H1 (cell line): ENCODE measurements around the gene TNN. TPM values are rescaled to one million over a fixed set of nuclear protein-coding genes. Genes with fewer than 3 reads are reported as not detected.

Source experiments
- CTCF ChIA-PET: fragments of 300-600 bp; sonication (Branson Sonifier 250); formaldehyde crosslinking; loops from one replicate; lab custom pipeline; 2021; ENCODE audit not compliant: partially characterized antibody; lab: Charles Lee
- POLR2A ChIA-PET: fragments of 300-600 bp; sonication (Branson Sonifier 250); formaldehyde crosslinking; loops from one replicate; lab custom pipeline; 2021; ENCODE audit warnings: inconsistent platforms; ENCODE audit not compliant: partially characterized antibody; lab: Charles Lee
- DNase-seq, 2 experiments: peaks; one replicate each; pipeline versions ENCODE4 v3.0.0 to v3.0.0-alpha.2; 2010 to 2022; ENCODE audit warnings: low spot score in 2 of 2, low read depth in 1 of 2, mixed read lengths in 1 of 2
- FAIRE-seq: peaks from 2 replicates; lab custom pipeline; 2011; peaks lifted over from hg19 to GRCh38; lab: Jason Lieb, UNC
- H2AFZ ChIP-seq: 2 replicates; pipeline ENCODE4 v1.8.1; 2012; ENCODE audit warnings: low read length, inconsistent platforms
- H2AK5ac ChIP-seq: 2 replicates; pipeline ENCODE4 v1.6.1; 2013; ENCODE audit warnings: low read depth, low read length
- H2BK120ac ChIP-seq: replicated peaks from 2 replicates; pipeline ENCODE3; 2013; ENCODE audit warnings: low read depth, low read length, inconsistent platforms
- H2BK12ac ChIP-seq: 2 replicates; pipeline ENCODE4 v1.6.1; 2013; ENCODE audit warnings: low read depth, low read length
- H2BK15ac ChIP-seq: 2 replicates; pipeline ENCODE4 v1.6.1; 2013; ENCODE audit warnings: low read length
- H2BK20ac ChIP-seq: 2 replicates; pipeline ENCODE4 v1.6.1; 2013; ENCODE audit warnings: low read length
- H2BK5ac ChIP-seq: 2 replicates; pipeline ENCODE4 v1.6.1; 2013; ENCODE audit warnings: low read depth, low read length
- H3K14ac ChIP-seq: 2 replicates; pipeline ENCODE4 v1.6.1; 2013; ENCODE audit warnings: inconsistent platforms; ENCODE audit not compliant: insufficient read length
- H3K18ac ChIP-seq: 2 replicates; pipeline ENCODE4 v1.6.1; 2013; ENCODE audit warnings: low read length; ENCODE audit errors: extremely low read depth
- H3K23ac ChIP-seq: 2 replicates; pipeline ENCODE4 v1.6.1; 2013; ENCODE audit warnings: inconsistent platforms; ENCODE audit not compliant: insufficient read length
- H3K23me2 ChIP-seq: 2 replicates; pipeline ENCODE4 v1.6.1; 2013; ENCODE audit warnings: low read depth, low read length
- H3K27ac ChIP-seq: 2 replicates; pipeline ENCODE4 v1.6.1; 2011; ENCODE audit warnings: low read depth, low read length, inconsistent platforms
- H3K27me3 ChIP-seq, 4 experiments: replicated peaks in 1 of 4; 1 replicate in 1 of 4; 2 replicates in 3 of 4; pipeline versions ENCODE4 v1.6.1 to v1.8.1; 2011 to 2013; ENCODE audit warnings: low read length in 3 of 4, mild to moderate bottlenecking in 3 of 4, inconsistent platforms in 2 of 4, mixed read lengths in 2 of 4, moderate library complexity in 1 of 4; ENCODE audit not compliant: control insufficient read depth in 3 of 4, insufficient read depth in 3 of 4; ENCODE audit errors: extremely low read depth in 1 of 4
- H3K36me3 ChIP-seq, 4 experiments: 2 replicates each; pipeline versions ENCODE4 v1.6.1 to v1.8.1; 2011 to 2013; ENCODE audit warnings: mild to moderate bottlenecking in 4 of 4, low read length in 3 of 4, moderate library complexity in 2 of 4, control low read depth in 1 of 4, inconsistent platforms in 1 of 4; ENCODE audit not compliant: insufficient read depth in 4 of 4, control insufficient read depth in 2 of 4
- H3K4ac ChIP-seq: replicated peaks from 2 replicates; pipeline ENCODE3; 2013; ENCODE audit warnings: low read length, low read depth, mixed read lengths, inconsistent platforms; ENCODE audit not compliant: insufficient read length
- H3K4me1 ChIP-seq, 4 experiments: replicated peaks in 1 of 4; 1 replicate in 1 of 4; 2 replicates in 3 of 4; pipeline versions ENCODE4 v1.6.1 to v1.8.1; 2011 to 2013; ENCODE audit warnings: low read length in 3 of 4, inconsistent platforms in 2 of 4, mixed read lengths in 1 of 4; ENCODE audit not compliant: insufficient read depth in 4 of 4, control insufficient read depth in 3 of 4
- H3K4me2 ChIP-seq, 2 experiments: 2 replicates each; pipeline versions ENCODE4 v1.6.1 to v1.8.1; 2011 to 2013; ENCODE audit warnings: low read depth in 2 of 2, low read length in 2 of 2, control low read depth in 1 of 2, inconsistent platforms in 1 of 2, mild to moderate bottlenecking in 1 of 2; ENCODE audit not compliant: insufficient read depth in 1 of 2
- H3K4me3 ChIP-seq, 4 experiments: fragments of 200-600, 300-600 bp in 1 of 4; sonication (generic), shearing (Covaris generic), sonication (Bioruptor Twin) in 1 of 4; 2 replicates each; pipeline versions ENCODE4 v1.5.1 to v1.8.1; 2011 to 2016; ENCODE audit warnings: low read length in 4 of 4, low read depth in 3 of 4, control low read depth in 2 of 4, inconsistent platforms in 2 of 4, mild to moderate bottlenecking in 2 of 4, mixed read lengths in 1 of 4, moderate library complexity in 1 of 4; ENCODE audit not compliant: insufficient read depth in 2 of 4; ENCODE audit errors: extremely low read depth in 1 of 4
- H3K56ac ChIP-seq: replicated peaks from 2 replicates; pipeline ENCODE3; 2013; ENCODE audit warnings: low read depth, mild to moderate bottlenecking, mixed read lengths, low read length, inconsistent platforms; ENCODE audit not compliant: insufficient read length
- H3K79me1 ChIP-seq: 2 replicates; pipeline ENCODE4 v1.6.1; 2013; ENCODE audit warnings: low read depth, low read length, control low read depth
- H3K79me2 ChIP-seq, 2 experiments: 2 replicates each; pipeline versions ENCODE4 v1.6.1 to v1.8.1; 2012 to 2013; ENCODE audit warnings: low read length in 2 of 2, mild to moderate bottlenecking in 2 of 2, inconsistent platforms in 1 of 2; ENCODE audit not compliant: insufficient read depth in 2 of 2, control insufficient read depth in 1 of 2
- H3K9ac ChIP-seq, 4 experiments: replicated peaks in 1 of 4; 1 replicate in 1 of 4; 2 replicates in 3 of 4; pipeline versions ENCODE4 v1.6.1 to v1.8.1; 2011 to 2013; ENCODE audit warnings: low read depth in 3 of 4, low read length in 3 of 4, control low read depth in 2 of 4, mild to moderate bottlenecking in 2 of 4, moderate library complexity in 2 of 4, inconsistent platforms in 1 of 4; ENCODE audit errors: extremely low read depth in 1 of 4
- H3K9me3 ChIP-seq, 2 experiments: 2 replicates each; pipeline versions ENCODE4 v1.6.1 to v1.8.1; 2012 to 2013; ENCODE audit warnings: mild to moderate bottlenecking in 2 of 2, moderate library complexity in 2 of 2, control low read depth in 1 of 2, inconsistent platforms in 1 of 2, low read depth in 1 of 2, low read length in 1 of 2, mixed read lengths in 1 of 2; ENCODE audit not compliant: insufficient read depth in 2 of 2
- H4K20me1 ChIP-seq, 2 experiments: replicated peaks in 1 of 2; 2 replicates each; pipeline versions ENCODE3 to v1.8.1; 2011 to 2013; ENCODE audit warnings: inconsistent platforms in 2 of 2, low read length in 2 of 2, mild to moderate bottlenecking in 1 of 2; ENCODE audit not compliant: insufficient read depth in 2 of 2, control insufficient read depth in 1 of 2
- H4K5ac ChIP-seq: 2 replicates; pipeline ENCODE4 v1.6.1; 2013; ENCODE audit warnings: low read length, low read depth, mixed read lengths, inconsistent platforms; ENCODE audit not compliant: insufficient read length
- H4K8ac ChIP-seq: 2 replicates; pipeline ENCODE4 v1.8.0; 2013; ENCODE audit warnings: mild to moderate bottlenecking, moderate library complexity, low read length, inconsistent platforms; ENCODE audit not compliant: insufficient read depth; ENCODE audit errors: extremely low read depth
- H4K91ac ChIP-seq: replicated peaks from 2 replicates; pipeline ENCODE3; 2013; ENCODE audit warnings: low read length, mixed read lengths, inconsistent platforms; ENCODE audit not compliant: insufficient read length
- JUND ChIP-seq: IDR thresholded peaks from 2 replicates; pipeline ENCODE4 v1.6.1; 2011; ENCODE audit warnings: mild to moderate bottlenecking, improper control_type of control experiment, low read length
- WGBS, 2 experiments: shearing (Covaris generic) in 1 of 2; methylation state at CpG; one replicate each; pipeline versions ENCODE4 v1.1.6 to v1.1.7; 2013 to 2015; ENCODE audit warnings: low lambda C conversion rate in 2 of 2, mixed read lengths in 2 of 2, inconsistent platforms in 1 of 2, low coverage in 1 of 2, missing lambda C conversion rate in 1 of 2; ENCODE audit not compliant: insufficient replicate concordance in 2 of 2, insufficient coverage in 1 of 2, insufficient read length in 1 of 2; ENCODE audit errors: extremely low coverage in 1 of 2, missing lambda C conversion rate in 1 of 2; 5-methylcytosine and 5-hydroxymethylcytosine counted together
- polyA plus RNA-seq, 7 experiments: library from polyadenylated mRNA; depleted of rRNA in 3 of 7; stranded (reverse) in 5 of 7; unstranded in 2 of 7; fragments of >200 nt in 5 of 7; fragments of 200-250 nt in 2 of 7; gene quantifications; 1 replicate in 5 of 7; 2 replicates in 1 of 7; 4 replicates in 1 of 7; pipeline versions ENCODE4 v1.2.1 to v1.2.3, GENCODE V29; 2011 to 2013; ENCODE audit warnings: missing spikeins in 2 of 7, mixed read lengths in 2 of 7
- total RNA-seq: library from RNA; stranded (reverse); fragmentation: NEBNext Ultra II Directional; extraction: Animal tissue kit (Norgen Biotek cat#: 25700); gene quantifications from 2 replicates; pipeline ENCODE4 v1.2.1, GENCODE V29; 2021

TNN gene
- total and polyA plus RNA-seq, 2 of the 8 experiments (the other 6 are each of a cell fraction or from before 2014, with no cell fraction given) = 0.21 to 0.30 TPM

- Histone ChIP-seq H2BK5ac (no peak overlapping the region), H3K23ac (no peak overlapping the region), H3K79me1 (no peaks in the 10 kb centered on the region), H2BK20ac (no peak overlapping the region), H3K4ac (no peak overlapping the region), H3K56ac (no peak overlapping the region), H4K8ac (no peak overlapping the region), H3K36me3 (no peaks in the 10 kb centered on the region), H3K9me3 (no peaks in the 10 kb centered on the region), H3K4me3 (no peak overlapping the region), H4K20me1 (no peaks in the 10 kb centered on the region), H3K27ac (no peak overlapping the region), H3K4me2 (no peak overlapping the region), H3K14ac (no peak overlapping the region), H3K79me2 (no peaks in the 10 kb centered on the region), H4K5ac (no peak overlapping the region), H3K18ac (no peak overlapping the region), H3K27me3 (no peaks in the 10 kb centered on the region), H3K23me2 (no peaks in the 10 kb centered on the region), H4K91ac (no peak overlapping the region), H2BK12ac (no peak overlapping the region), H3K4me1 (no peaks in the 10 kb centered on the region), H2BK120ac (no peak overlapping the region), H2AFZ (no peak overlapping the region), H3K9ac (no peak overlapping the region), H2AK5ac (no peak overlapping the region), H2BK15ac (no peak overlapping the region)
- ChIA-PET POLR2A (interaction anchor here (2.4 kb wide), 1 partner anchor 15 kb away, joined by 8 read pairs; no protein-coding TSS in a partner anchor), CTCF (interaction anchor here (7.5 kb wide), 1 partner anchor 12 kb away, joined by 51 read pairs; no protein-coding TSS in a partner anchor)
- no peak for TF ChIP-seq JUND
- WGBS, 2 experiments = 81% methylated on average over 3 of the region's 3 CpGs; no CpG with 5 or more reads in 1 of the 2 experiments
- DNase-seq (no peak), FAIRE-seq (no peak)
Measured at GRCh38 chr1:175088525-175088951, 20.9 kb downstream of the TNN start.
